Neural progenitor cell (in vitro differentiated cells): ENCODE measurements around the gene PRPS2.

Experiments used
- CTCF ChIP-seq: fragments of 200-600 bp; sonication (generic); IDR thresholded peaks from 2 replicates; pipeline ENCODE4 v1.5.1; 2017; ENCODE audit warnings: antibody characterized with exemption, mild to moderate bottlenecking
- EZH2 ChIP-seq: fragments of 200-600 bp; sonication (generic); IDR thresholded peaks from 2 replicates; pipeline ENCODE4 v1.6.1; 2017; ENCODE audit warnings: antibody characterized with exemption, mild to moderate bottlenecking, moderate library complexity

DNA sequence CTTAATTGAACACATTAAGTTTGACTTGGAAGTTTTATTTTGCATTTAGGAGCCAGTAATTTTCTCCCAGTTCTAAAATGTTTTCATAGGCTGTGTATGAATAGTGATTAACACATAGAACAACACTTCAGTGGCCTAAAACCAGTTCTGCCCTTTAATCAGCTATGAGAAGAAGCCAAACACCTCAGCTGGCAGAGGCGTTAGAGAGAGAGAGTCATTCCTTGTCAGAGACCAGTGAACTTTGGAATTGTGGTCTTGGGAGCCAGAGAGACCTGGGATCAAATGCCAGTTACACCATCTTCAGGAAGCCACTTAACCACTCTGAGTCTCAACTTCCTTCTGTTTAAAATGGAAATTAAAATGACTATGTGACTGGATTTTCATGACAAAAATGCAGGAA, 39.3 kb upstream of the PRPS2 start:
- TF ChIP-seq EZH2 (no peak), CTCF (no peak)
